Peyer's patch (tissue), 4 donors: ENCODE results near the gene CABP4.

ENCODE experiments used
- POLR2A ChIP-seq, 2 donors: fragments of 450-650 bp; IDR thresholded peaks; one replicate each; pipeline ENCODE4 v1.5.1; 2017; ENCODE audit warnings: antibody characterized with exemption in 2 of 2, mild to moderate bottlenecking in 2 of 2, moderate library complexity in 2 of 2
- TF ChIP-seq, protein P1 (sequence below), 6 experiments: fragments of 450-650 bp in 4 of 6; fragments of 200-600 bp in 2 of 6; sonication (generic) in 1 of 6; IDR thresholded peaks; one replicate each; pipeline ENCODE4 v1.5.1; 2017 to 2019; ENCODE audit warnings: antibody characterized with exemption in 6 of 6, mild to moderate bottlenecking in 3 of 6, moderate library complexity in 1 of 6

- TF ChIP-seq POLR2A (IDR thresholded peaks at IDR 0.05) = no peak
- TF ChIP-seq, protein P1, sequence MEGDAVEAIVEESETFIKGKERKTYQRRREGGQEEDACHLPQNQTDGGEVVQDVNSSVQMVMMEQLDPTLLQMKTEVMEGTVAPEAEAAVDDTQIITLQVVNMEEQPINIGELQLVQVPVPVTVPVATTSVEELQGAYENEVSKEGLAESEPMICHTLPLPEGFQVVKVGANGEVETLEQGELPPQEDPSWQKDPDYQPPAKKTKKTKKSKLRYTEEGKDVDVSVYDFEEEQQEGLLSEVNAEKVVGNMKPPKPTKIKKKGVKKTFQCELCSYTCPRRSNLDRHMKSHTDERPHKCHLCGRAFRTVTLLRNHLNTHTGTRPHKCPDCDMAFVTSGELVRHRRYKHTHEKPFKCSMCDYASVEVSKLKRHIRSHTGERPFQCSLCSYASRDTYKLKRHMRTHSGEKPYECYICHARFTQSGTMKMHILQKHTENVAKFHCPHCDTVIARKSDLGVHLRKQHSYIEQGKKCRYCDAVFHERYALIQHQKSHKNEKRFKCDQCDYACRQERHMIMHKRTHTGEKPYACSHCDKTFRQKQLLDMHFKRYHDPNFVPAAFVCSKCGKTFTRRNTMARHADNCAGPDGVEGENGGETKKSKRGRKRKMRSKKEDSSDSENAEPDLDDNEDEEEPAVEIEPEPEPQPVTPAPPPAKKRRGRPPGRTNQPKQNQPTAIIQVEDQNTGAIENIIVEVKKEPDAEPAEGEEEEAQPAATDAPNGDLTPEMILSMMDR (IDR thresholded peaks at IDR 0.05) = no peak
Measured at GRCh38 chr11:67503119-67504004, 48.2 kb downstream of the CABP4 start.
